ENCODE data around the gene GORAB. TPM values are rescaled to one million over a fixed set of nuclear protein-coding genes. Genes with fewer than 3 reads are reported as not detected.

The GORAB gene
- total and polyA plus RNA-seq, 2 of the 8 experiments (the other 6 are each of a cell fraction or from before 2014, with no cell fraction given) = 4.0 to 9.6 TPM

DNA sequence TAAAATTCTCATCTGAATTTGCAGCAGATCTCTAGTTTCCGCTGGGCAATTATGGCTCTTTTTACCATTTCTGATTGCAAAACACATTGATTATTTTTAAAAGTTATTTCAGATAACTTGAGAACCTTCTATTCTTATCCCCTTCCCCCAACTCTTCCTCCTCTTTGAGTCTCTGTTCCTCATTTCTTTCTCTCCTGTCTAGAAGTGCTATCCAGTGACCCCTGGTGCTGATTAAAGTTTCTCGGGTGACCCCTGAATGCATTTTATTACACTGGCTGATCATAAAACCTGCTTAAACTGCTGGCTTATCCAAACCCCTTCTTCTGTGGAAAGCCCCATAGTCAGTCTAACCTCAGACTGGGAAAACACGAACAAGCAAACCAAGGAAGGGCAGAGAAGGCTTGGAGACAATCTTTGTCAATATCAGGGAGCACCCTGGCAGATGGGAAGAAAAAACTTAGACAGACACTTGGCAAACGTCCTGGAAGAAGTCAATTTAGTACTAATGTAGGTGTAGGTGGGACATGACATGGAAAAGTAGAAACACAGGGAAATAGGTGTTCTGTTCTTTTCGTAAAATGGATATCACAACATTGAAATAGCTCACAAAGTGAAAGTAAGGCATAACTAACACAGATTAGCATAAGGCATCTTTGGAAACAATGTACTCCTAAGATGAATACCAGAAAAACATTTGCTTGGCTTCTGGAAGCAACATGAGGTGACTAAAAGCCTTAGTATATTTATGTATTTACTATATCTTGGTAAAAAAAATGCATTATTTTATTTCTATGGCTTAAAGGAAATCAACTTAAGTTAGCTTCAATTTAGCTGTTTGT is 61.4 kb downstream of the GORAB start:
- no peak overlapping the region for H2BK15ac ChIP-seq (ENCODE audit: low read length)
- H4K8ac ChIP-seq (ENCODE audit: extremely low read depth, insufficient read depth, low read length) = no peak overlapping the region
- no peak overlapping the region for H2AK5ac ChIP-seq (ENCODE audit: low read depth, low read length)
- 74% methylated on average over 5 of the region's 5 CpGs; no CpG with 5 or more reads in 1 of the 2 experiments for WGBS, 2 experiments (ENCODE audit: extremely low coverage in 1 of 2, insufficient coverage in 1 of 2, insufficient read length in 1 of 2, insufficient replicate concordance in 2 of 2, low coverage in 1 of 2, low lambda C conversion rate in 2 of 2, missing lambda C conversion rate in 1 of 2)
- H2BK12ac ChIP-seq (ENCODE audit: low read depth, low read length) = no peak overlapping the region
- H2BK20ac ChIP-seq (ENCODE audit: low read length) = no peak overlapping the region
- H3K79me2 ChIP-seq (ENCODE audit: control insufficient read depth in 1 of 2, insufficient read depth in 2 of 2, low read length in 2 of 2) = no peaks in the 10 kb centered on the region
- FAIRE-seq (no peak), DNase-seq (ENCODE audit: low read depth in 1 of 2, low spot score in 2 of 2) (no peak)
- ChIA-PET POLR2A (ENCODE audit: partially characterized antibody) (no interaction called here), CTCF (ENCODE audit: partially characterized antibody) (interaction anchor here (1.1 kb wide), 1 partner anchor 11 kb away, joined by 4 read pairs; no protein-coding TSS in a partner anchor)
- H2BK5ac ChIP-seq (ENCODE audit: low read depth, low read length) = no peak overlapping the region
- no peak overlapping the region for H3K4me2 ChIP-seq (ENCODE audit: insufficient read depth in 1 of 2, low read depth in 2 of 2, low read length in 2 of 2)
- no peaks in the 10 kb centered on the region for H3K79me1 ChIP-seq (ENCODE audit: low read depth, low read length)
- no peaks in the 10 kb centered on the region for H4K20me1 ChIP-seq (replicated peaks in 1 of 2; ENCODE audit: control insufficient read depth in 1 of 2, insufficient read depth in 2 of 2, low read length in 2 of 2)
- H3K27ac ChIP-seq (ENCODE audit: low read depth, low read length) = no peak overlapping the region
- no peak overlapping the region for H3K14ac ChIP-seq (ENCODE audit: insufficient read length)
- H3K4me1 ChIP-seq (replicated peaks in 1 of 4; ENCODE audit: control insufficient read depth in 3 of 4, insufficient read depth in 4 of 4, low read length in 3 of 4) = no peaks in the 10 kb centered on the region; a peak in 1 of 7 replicates
- H3K4ac ChIP-seq (replicated peaks; ENCODE audit: insufficient read length, low read depth, low read length) = no peak overlapping the region
- no peak overlapping the region for H3K4me3 ChIP-seq (ENCODE audit: extremely low read depth in 1 of 4, insufficient read depth in 2 of 4, low read depth in 3 of 4, low read length in 4 of 4)
- H3K18ac ChIP-seq (ENCODE audit: extremely low read depth, low read length) = no peak overlapping the region
- no peak overlapping the region for H3K9ac ChIP-seq (replicated peaks in 1 of 4; ENCODE audit: extremely low read depth in 1 of 4, low read depth in 3 of 4, low read length in 3 of 4)
- H4K91ac ChIP-seq (replicated peaks; ENCODE audit: insufficient read length, low read length) = no peak overlapping the region
- H3K23ac ChIP-seq (ENCODE audit: insufficient read length) = no peak overlapping the region
- no peak overlapping the region for H2AFZ ChIP-seq (ENCODE audit: low read length)
- H3K56ac ChIP-seq (replicated peaks; ENCODE audit: insufficient read length, low read depth, low read length) = no peak overlapping the region
- no peaks in the 10 kb centered on the region; the same call in 1 of the 2 replicates for H3K23me2 ChIP-seq (ENCODE audit: low read depth, low read length)
- no peak overlapping the region for H2BK120ac ChIP-seq (replicated peaks; ENCODE audit: low read depth, low read length)
- H3K9me3 ChIP-seq (ENCODE audit: insufficient read depth in 2 of 2, low read depth in 1 of 2, low read length in 1 of 2) = no peaks in the 10 kb centered on the region
- no peak overlapping the region for H4K5ac ChIP-seq (ENCODE audit: insufficient read length, low read depth, low read length)
- no peaks in the 10 kb centered on the region for H3K36me3 ChIP-seq (ENCODE audit: control insufficient read depth in 2 of 4, insufficient read depth in 4 of 4, low read length in 3 of 4)
- peaks cover 0 to 4% (median 1%) of the 10 kb centered on the region in 4 experiments; a peak in 3 of 7 replicates for H3K27me3 ChIP-seq (replicated peaks in 1 of 4; ENCODE audit: control insufficient read depth in 3 of 4, extremely low read depth in 1 of 4, insufficient read depth in 3 of 4, low read length in 3 of 4)
- TF ChIP-seq TCF12 (IDR thresholded peaks at IDR 0.05; ENCODE audit: low read depth, low read length) (no peak), CREB1 (IDR thresholded peaks at IDR 0.05) (no peak), MAFK (IDR thresholded peaks at IDR 0.05; ENCODE audit: low read depth, low read length) (no peak), BRCA1 (IDR thresholded peaks at IDR 0.05; ENCODE audit: low read depth, low read length) (no peak), HDAC6 (IDR thresholded peaks at IDR 0.05; ENCODE audit: low read depth, low read length) (no peak), CTBP2 (IDR thresholded peaks at IDR 0.05; ENCODE audit: borderline replicate concordance, insufficient read depth, insufficient read length, low read length) (no peak), RNF2 (IDR thresholded peaks at IDR 0.05; ENCODE audit: borderline replicate concordance, low read depth, low read length, missing control alignments, poor library complexity, severe bottlenecking) (no peak), SRF (IDR thresholded peaks at IDR 0.05; ENCODE audit: low read depth, low read length) (no peak), SP1 (IDR thresholded peaks at IDR 0.05; ENCODE audit: low read depth, low read length) (no peak), EGR1 (IDR thresholded peaks at IDR 0.05; ENCODE audit: borderline replicate concordance, low read depth, low read length) (no peak)
- TF ChIP-seq, protein P1, sequence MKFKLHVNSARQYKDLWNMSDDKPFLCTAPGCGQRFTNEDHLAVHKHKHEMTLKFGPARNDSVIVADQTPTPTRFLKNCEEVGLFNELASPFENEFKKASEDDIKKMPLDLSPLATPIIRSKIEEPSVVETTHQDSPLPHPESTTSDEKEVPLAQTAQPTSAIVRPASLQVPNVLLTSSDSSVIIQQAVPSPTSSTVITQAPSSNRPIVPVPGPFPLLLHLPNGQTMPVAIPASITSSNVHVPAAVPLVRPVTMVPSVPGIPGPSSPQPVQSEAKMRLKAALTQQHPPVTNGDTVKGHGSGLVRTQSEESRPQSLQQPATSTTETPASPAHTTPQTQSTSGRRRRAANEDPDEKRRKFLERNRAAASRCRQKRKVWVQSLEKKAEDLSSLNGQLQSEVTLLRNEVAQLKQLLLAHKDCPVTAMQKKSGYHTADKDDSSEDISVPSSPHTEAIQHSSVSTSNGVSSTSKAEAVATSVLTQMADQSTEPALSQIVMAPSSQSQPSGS (IDR thresholded peaks at IDR 0.05; ENCODE audit: low read length) = no peak

All from H1 (cell line).